Fibroblast of peridontal ligament (primary cell): Measurements from ENCODE around the gene ZNF503.
A peak's percentile ranks its signal among the peaks of the same experiment; 100 is the strongest.

Experiments used
- DNase-seq: peaks from one replicate; pipeline ENCODE4 v3.0.0-alpha.2; 2010; ENCODE audit errors: extremely low read depth

The ZNF503 gene

GRCh38 chr10:75353183-75353582 lies 48.4 kb downstream of the ZNF503 start:
- no peak for DNase-seq

- no peak for DNase-seq
These were observed 48.9 kb downstream of the ZNF503 start for GRCh38 chr10:75352650-75353049.

- DNase-seq: no peak
These were observed 49.9 kb downstream of the ZNF503 start for GRCh38 chr10:75351637-75352036.

- peak; percentile 20 for DNase-seq
These were observed 50.8 kb downstream of the ZNF503 start for GRCh38 chr10:75350791-75351190.
